ENCODE results near the gene DACT1.

GRCh38 chr14:58668848-58669480 is 31.2 kb downstream of the DACT1 start:
- no peak for TF ChIP-seq POLR2A (IDR thresholded peaks at IDR 0.05)
- TF ChIP-seq CTCF (IDR thresholded peaks at IDR 0.05), result no peak
